Uterus (tissue), 2 donors: Measurements from ENCODE around the gene TEX261.

ENCODE experiments used
- CTCF ChIP-seq, 4 experiments: fragments of 200-600 bp in 2 of 4; fragments of 450-650 bp in 2 of 4; sonication (generic) in 2 of 4; IDR thresholded peaks; one replicate each; pipeline ENCODE4 v1.5.1; 2016 to 2019; ENCODE audit warnings: antibody characterized with exemption in 4 of 4, mild to moderate bottlenecking in 2 of 4, moderate library complexity in 1 of 4
- POLR2A ChIP-seq, 2 donors: fragments of 450-650 bp; IDR thresholded peaks; one replicate each; pipeline ENCODE4 v1.6.1; 2016; ENCODE audit warnings: antibody characterized with exemption in 2 of 2, mild to moderate bottlenecking in 1 of 2, moderate library complexity in 1 of 2

- TF ChIP-seq POLR2A (IDR thresholded peaks at IDR 0.05) = no peak
- no peak for TF ChIP-seq CTCF (IDR thresholded peaks at IDR 0.05)
Measured at GRCh38 chr2:71008342-71008741, 13.7 kb upstream of the TEX261 start.
